SK-N-MC (cell line): ENCODE measurements around the gene LRMDA.

ENCODE experiments used
- DNase-seq: peaks from one replicate; pipeline ENCODE4 v3.0.0-alpha.2; 2011; ENCODE audit warnings: low read depth, low spot score
- H3K27ac ChIP-seq: fragments of 200-600 bp; sonication (generic); 2 replicates; pipeline ENCODE4 v1.5.1; 2016; ENCODE audit warnings: mixed run types
- H3K36me3 ChIP-seq: fragments of 200-600 bp; sonication (generic); 2 replicates; pipeline ENCODE4 v1.6.1; 2017; ENCODE audit warnings: antibody characterized with exemption, low read length, mixed read lengths; ENCODE audit not compliant: insufficient read depth
- H3K4me3 ChIP-seq: fragments of 200-600 bp; sonication (generic); 2 replicates; pipeline ENCODE4 v1.5.1; 2016
- H3K9ac ChIP-seq: fragments of 200-600 bp; sonication (generic); 2 replicates; pipeline ENCODE4 v1.8.0; 2017; ENCODE audit warnings: mixed run types, mixed read lengths; ENCODE audit not compliant: insufficient read length
- H3K9me3 ChIP-seq: fragments of 200-600 bp; sonication (generic); 2 replicates; pipeline ENCODE4 v1.6.1; 2017; ENCODE audit warnings: low read depth, mild to moderate bottlenecking, antibody characterized with exemption, low read length, moderate library complexity, mixed read lengths
- EZH2 ChIP-seq: fragments of 200-600 bp; sonication (generic); IDR thresholded peaks from one replicate; pipeline ENCODE4 v1.6.1; 2017; ENCODE audit warnings: antibody characterized with exemption
- FOXP2 ChIP-seq: optimal IDR thresholded peaks from 2 replicates; pipeline ENCODE3; 2011; ENCODE audit warnings: mild to moderate bottlenecking, moderate library complexity; ENCODE audit not compliant: insufficient read depth; ENCODE audit errors: extremely low read length, control extremely low read depth
- POLR2AphosphoS5 ChIP-seq: IDR thresholded peaks from 2 replicates; pipeline ENCODE4 v1.6.1; 2012; ENCODE audit warnings: mild to moderate bottlenecking, low read depth, low read length, borderline replicate concordance

LRMDA gene

GRCh38 chr10:76071653-76072365 lies 640.4 kb downstream of the LRMDA start:
- peak; percentile 48 for DNase-seq
- H3K27ac ChIP-seq: peak overlapping the region; percentile 42; the same call in 1 of the 2 replicates
- TF ChIP-seq POLR2AphosphoS5 (no peak), FOXP2 (peak; percentile 85)
- no peak overlapping the region for H3K9ac ChIP-seq
- H3K4me3 ChIP-seq: peak overlapping the region; percentile 45; the same call in 1 of the 2 replicates
- no peaks in the 10 kb centered on the region for H3K36me3 ChIP-seq
- no peaks in the 10 kb centered on the region for H3K9me3 ChIP-seq

GRCh38 chr10:76072384-76072783 lies 641.0 kb downstream of the LRMDA start:
- no peak overlapping the region for H3K4me3 ChIP-seq
- no peak overlapping the region for H3K27ac ChIP-seq
- TF ChIP-seq EZH2 (no peak), FOXP2 (no peak), POLR2AphosphoS5 (no peak)

GRCh38 chr10:76073524-76073923 lies 642.1 kb downstream of the LRMDA start:
- DNase-seq: no peak
- H3K4me3 ChIP-seq: no peak overlapping the region
- no peaks in the 10 kb centered on the region for H3K36me3 ChIP-seq
- TF ChIP-seq EZH2: no peak
- no peak for TF ChIP-seq FOXP2
- TF ChIP-seq POLR2AphosphoS5: no peak
- no peak overlapping the region for H3K27ac ChIP-seq
- H3K9ac ChIP-seq: no peak overlapping the region
- H3K9me3 ChIP-seq: no peaks in the 10 kb centered on the region

More at GRCh38 chr10:76072384-76072783, 641.0 kb downstream of the LRMDA start:
- DNase-seq: no peak
- Histone ChIP-seq H3K9ac (no peak overlapping the region), H3K9me3 (no peaks in the 10 kb centered on the region), H3K36me3 (no peaks in the 10 kb centered on the region)

- H3K4me3 ChIP-seq: no peak overlapping the region
- no peak for DNase-seq
- no peak overlapping the region for H3K27ac ChIP-seq
- H3K9me3 ChIP-seq: no peaks in the 10 kb centered on the region
- no peaks in the 10 kb centered on the region for H3K36me3 ChIP-seq
- TF ChIP-seq EZH2 (no peak), FOXP2 (no peak), POLR2AphosphoS5 (no peak)
- H3K9ac ChIP-seq: no peak overlapping the region
These were observed 643.2 kb downstream of the LRMDA start for GRCh38 chr10:76074659-76075058.

- no peak for DNase-seq
- H3K27ac ChIP-seq: no peak overlapping the region
- no peak for TF ChIP-seq POLR2AphosphoS5
- TF ChIP-seq FOXP2: no peak
- no peak for TF ChIP-seq EZH2
- H3K9me3 ChIP-seq: no peaks in the 10 kb centered on the region
- no peak overlapping the region for H3K4me3 ChIP-seq
- no peak overlapping the region for H3K9ac ChIP-seq
- no peaks in the 10 kb centered on the region for H3K36me3 ChIP-seq
These were observed 649.0 kb downstream of the LRMDA start for GRCh38 chr10:76080451-76080850.

GRCh38 chr10:76080991-76081390 lies 649.6 kb downstream of the LRMDA start:
- no peak overlapping the region for H3K4me3 ChIP-seq
- no peaks in the 10 kb centered on the region for H3K9me3 ChIP-seq
- DNase-seq: no peak
- no peak for TF ChIP-seq POLR2AphosphoS5
- TF ChIP-seq EZH2: no peak
- no peak for TF ChIP-seq FOXP2
- no peaks in the 10 kb centered on the region for H3K36me3 ChIP-seq
- H3K27ac ChIP-seq: no peak overlapping the region
- H3K9ac ChIP-seq: no peak overlapping the region

GRCh38 chr10:76082232-76082631 lies 650.8 kb downstream of the LRMDA start:
- H3K4me3 ChIP-seq: no peak overlapping the region

GRCh38 chr10:76082956-76083355 lies 651.5 kb downstream of the LRMDA start:
- no peak for DNase-seq
- Histone ChIP-seq H3K9ac (no peak overlapping the region), H3K36me3 (no peaks in the 10 kb centered on the region), H3K27ac (no peak overlapping the region), H3K9me3 (no peaks in the 10 kb centered on the region), H3K4me3 (no peak overlapping the region)
- no peak for TF ChIP-seq FOXP2
- no peak for TF ChIP-seq POLR2AphosphoS5
- TF ChIP-seq EZH2: no peak

More at GRCh38 chr10:76082232-76082631, 650.8 kb downstream of the LRMDA start:
- H3K9me3 ChIP-seq: no peaks in the 10 kb centered on the region
- H3K9ac ChIP-seq: no peak overlapping the region
- TF ChIP-seq FOXP2 (no peak), POLR2AphosphoS5 (no peak), EZH2 (no peak)
- no peak for DNase-seq
- no peak overlapping the region for H3K27ac ChIP-seq
- H3K36me3 ChIP-seq: no peaks in the 10 kb centered on the region

GRCh38 chr10:76085002-76085816 lies 653.8 kb downstream of the LRMDA start:
- Histone ChIP-seq H3K27ac (no peak overlapping the region), H3K9me3 (no peaks in the 10 kb centered on the region), H3K9ac (no peak overlapping the region), H3K36me3 (no peaks in the 10 kb centered on the region), H3K4me3 (no peak overlapping the region)
- TF ChIP-seq EZH2: no peak
- no peak for TF ChIP-seq POLR2AphosphoS5
- no peak for TF ChIP-seq FOXP2
- no peak for DNase-seq
